ENCODE results near the gene SMCO3. TPM values are rescaled to one million over a fixed set of nuclear protein-coding genes. Genes with fewer than 3 reads are reported as not detected.
"Not testable (repeated sequence)": the region's sequence is repeated elsewhere in the genome, so short reads cannot be mapped to it uniquely, and the experiment has no call there.

SMCO3 gene
- total RNA-seq, 1 experiment from 2014 or later, result not detected

- ChIA-PET CTCF (no interaction called here), POLR2A (interaction anchor here (0.6 kb wide), 1 partner anchor 14 kb away, joined by 3 read pairs; no protein-coding TSS in a partner anchor), RAD21 (ENCODE audit: low non-redundant PET in 1 of 2, low total read pairs in 2 of 2, uncharacterized antibody in 2 of 2, unreplicated experiment in 2 of 2) (no interaction called here)
- no peak overlapping the region for H2AFZ ChIP-seq (ENCODE audit: low read depth, low read length, poor library complexity, severe bottlenecking)
- intact Hi-C loops (cut with micrococcal nuclease), result no loop called here
- peaks cover 0 to 8% of the 10 kb centered on the region in 2 experiments; a peak in 2 of 4 replicates for H3K4me1 ChIP-seq (ENCODE audit: control insufficient read depth in 1 of 2, insufficient read depth in 2 of 2, low read length in 2 of 2)
- H4K20me1 ChIP-seq (ENCODE audit: insufficient read depth), result no peaks in the 10 kb centered on the region
- H3K27ac ChIP-seq (ENCODE audit: low read depth, low read length), result no peak overlapping the region
- no peak for DNase-seq (ENCODE audit: low read depth, low spot score)
- no peak for ATAC-seq
- no peak overlapping the region for H3K4me3 ChIP-seq (replicated peaks in 1 of 2; ENCODE audit: low read depth in 1 of 2, low read length in 2 of 2)
- no peaks in the 10 kb centered on the region for H3K27me3 ChIP-seq (ENCODE audit: insufficient read depth, low read length)
- no TSS peak for BruUV-seq (replicated peaks)
- H3K9me3 ChIP-seq (ENCODE audit: control insufficient read depth in 1 of 2, insufficient read depth in 1 of 2, low read depth in 1 of 2, low read length in 2 of 2), result no peaks in the 10 kb centered on the region
- no peaks in the 10 kb centered on the region for H3K79me2 ChIP-seq (ENCODE audit: insufficient read depth, low read length)
- no peak overlapping the region for H3K9ac ChIP-seq (ENCODE audit: low read length)
- no peak overlapping the region for H3K4me2 ChIP-seq (ENCODE audit: low read length)
- H3K36me3 ChIP-seq (ENCODE audit: control insufficient read depth in 1 of 2, insufficient read depth in 2 of 2, low read length in 2 of 2), result no peaks in the 10 kb centered on the region
- H3K9me2 ChIP-seq (ENCODE audit: insufficient read depth), result no peaks in the 10 kb centered on the region
- TF ChIP-seq, protein P1, sequence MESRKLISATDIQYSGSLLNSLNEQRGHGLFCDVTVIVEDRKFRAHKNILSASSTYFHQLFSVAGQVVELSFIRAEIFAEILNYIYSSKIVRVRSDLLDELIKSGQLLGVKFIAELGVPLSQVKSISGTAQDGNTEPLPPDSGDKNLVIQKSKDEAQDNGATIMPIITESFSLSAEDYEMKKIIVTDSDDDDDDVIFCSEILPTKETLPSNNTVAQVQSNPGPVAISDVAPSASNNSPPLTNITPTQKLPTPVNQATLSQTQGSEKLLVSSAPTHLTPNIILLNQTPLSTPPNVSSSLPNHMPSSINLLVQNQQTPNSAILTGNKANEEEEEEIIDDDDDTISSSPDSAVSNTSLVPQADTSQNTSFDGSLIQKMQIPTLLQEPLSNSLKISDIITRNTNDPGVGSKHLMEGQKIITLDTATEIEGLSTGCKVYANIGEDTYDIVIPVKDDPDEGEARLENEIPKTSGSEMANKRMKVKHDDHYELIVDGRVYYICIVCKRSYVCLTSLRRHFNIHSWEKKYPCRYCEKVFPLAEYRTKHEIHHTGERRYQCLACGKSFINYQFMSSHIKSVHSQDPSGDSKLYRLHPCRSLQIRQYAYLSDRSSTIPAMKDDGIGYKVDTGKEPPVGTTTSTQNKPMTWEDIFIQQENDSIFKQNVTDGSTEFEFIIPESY (IDR thresholded peaks at IDR 0.05; ENCODE audit: extremely low read depth, insufficient replicate concordance, low read length), result no peak
- no peak for TF ChIP-seq SP1 (IDR thresholded peaks at IDR 0.05; ENCODE audit: low read depth)
Measured at GRCh38 chr12:14766649-14767215, 47.2 kb downstream of the SMCO3 start.

DNA sequence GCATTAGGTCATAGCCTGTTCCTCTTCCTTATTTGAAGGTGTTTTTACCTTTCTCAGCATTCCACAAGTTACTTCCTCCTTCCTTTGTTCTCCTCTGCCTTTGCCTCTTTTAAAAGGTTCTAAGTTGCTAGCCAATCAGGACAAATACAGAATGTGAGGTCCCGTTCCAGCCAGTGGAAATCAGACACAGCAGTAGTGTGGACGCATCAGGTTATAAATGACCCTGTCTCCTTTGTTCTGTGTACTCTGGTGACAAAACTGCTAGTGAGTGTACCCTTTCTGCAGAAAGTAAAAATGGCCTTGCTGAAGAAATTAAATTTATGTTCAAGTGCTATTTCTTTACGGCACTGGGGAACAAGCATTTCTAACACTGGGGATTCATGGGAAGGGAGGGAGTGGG is 48.0 kb downstream of the SMCO3 start:
- H3K27me3 ChIP-seq (ENCODE audit: insufficient read depth, low read length); POLR2A ChIA-PET; H3K9ac ChIP-seq (ENCODE audit: low read length); H2AFZ ChIP-seq (ENCODE audit: low read depth, low read length, poor library complexity, severe bottlenecking); H3K36me3 ChIP-seq (ENCODE audit: control insufficient read depth in 1 of 2, insufficient read depth in 2 of 2, low read length in 2 of 2); H3K27ac ChIP-seq (ENCODE audit: low read depth, low read length); H4K20me1 ChIP-seq (ENCODE audit: insufficient read depth); CTCF ChIA-PET; H3K79me2 ChIP-seq (ENCODE audit: insufficient read depth, low read length); H3K4me2 ChIP-seq (ENCODE audit: low read length); intact Hi-C loops (cut with micrococcal nuclease); ATAC-seq; DNase-seq (ENCODE audit: low read depth, low spot score); H3K4me3 ChIP-seq (replicated peaks in 1 of 2; ENCODE audit: low read depth in 1 of 2, low read length in 2 of 2); RAD21 ChIA-PET (ENCODE audit: low non-redundant PET in 1 of 2, low total read pairs in 2 of 2, uncharacterized antibody in 2 of 2, unreplicated experiment in 2 of 2); H3K4me1 ChIP-seq (ENCODE audit: control insufficient read depth in 1 of 2, insufficient read depth in 2 of 2, low read length in 2 of 2); H3K9me3 ChIP-seq (ENCODE audit: control insufficient read depth in 1 of 2, insufficient read depth in 1 of 2, low read depth in 1 of 2, low read length in 2 of 2); BruUV-seq (replicated peaks); H3K9me2 ChIP-seq (ENCODE audit: insufficient read depth): not testable (repeated sequence)
